ENCODE measurements around the gene FBL. TPM values are rescaled to one million over a fixed set of nuclear protein-coding genes. Genes with fewer than 3 reads are reported as not detected.

FBL gene
- total and polyA plus RNA-seq, 10 donors: 126 to 403 (median 181) TPM

DNA sequence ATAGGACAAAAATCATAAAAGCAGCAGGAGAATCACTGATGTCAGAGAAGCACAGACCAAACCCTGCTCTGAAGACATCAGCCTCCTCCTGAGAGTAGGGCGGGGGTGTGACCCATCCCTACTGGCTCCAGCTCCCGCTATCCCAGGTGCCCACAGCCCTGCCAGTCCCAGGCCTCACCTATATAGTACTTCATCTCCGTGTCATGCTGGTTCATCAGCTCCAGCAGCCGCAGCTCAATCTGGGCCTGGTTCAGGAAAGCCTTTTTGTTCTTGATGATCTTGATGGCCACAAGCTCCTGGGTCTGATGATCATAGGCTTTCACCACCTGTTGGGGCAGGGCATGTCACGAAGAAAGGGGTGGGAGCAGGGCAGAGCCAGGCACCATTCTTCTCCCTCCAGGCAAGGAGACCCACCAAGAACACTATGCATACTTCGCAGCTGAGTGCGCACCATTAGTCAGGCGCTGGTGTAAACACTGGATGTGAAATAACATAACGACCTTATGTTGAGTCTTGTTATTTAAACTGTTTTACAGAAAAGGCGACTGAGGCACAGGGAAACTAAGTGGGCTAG is 16.4 kb downstream of the FBL start:
- peaks cover 10 to 77% (median 33%) of the 10 kb centered on the region in 6 donors for H3K4me1 ChIP-seq
- no peaks in the 10 kb centered on the region for H3K27me3 ChIP-seq (replicated peaks in 1 of 7)
- no peak for DNase-seq
- H3K9me3 ChIP-seq: no peaks in the 10 kb centered on the region
- WGBS, 5 donors: 93 to 97% (median 96%) methylated on average over 10 of the region's 10 CpGs
- H3K36me3 ChIP-seq: peaks cover 0 to 75% (median 53%) of the 10 kb centered on the region in 6 donors
- intact Hi-C loops (cut with DNase I; ENCODE audit: low total_unique reads): no loop called here
- no peak overlapping the region for H3K4me3 ChIP-seq
- no peak for TF ChIP-seq POLR2A (IDR thresholded peaks at IDR 0.05)
- TF ChIP-seq, protein P1, sequence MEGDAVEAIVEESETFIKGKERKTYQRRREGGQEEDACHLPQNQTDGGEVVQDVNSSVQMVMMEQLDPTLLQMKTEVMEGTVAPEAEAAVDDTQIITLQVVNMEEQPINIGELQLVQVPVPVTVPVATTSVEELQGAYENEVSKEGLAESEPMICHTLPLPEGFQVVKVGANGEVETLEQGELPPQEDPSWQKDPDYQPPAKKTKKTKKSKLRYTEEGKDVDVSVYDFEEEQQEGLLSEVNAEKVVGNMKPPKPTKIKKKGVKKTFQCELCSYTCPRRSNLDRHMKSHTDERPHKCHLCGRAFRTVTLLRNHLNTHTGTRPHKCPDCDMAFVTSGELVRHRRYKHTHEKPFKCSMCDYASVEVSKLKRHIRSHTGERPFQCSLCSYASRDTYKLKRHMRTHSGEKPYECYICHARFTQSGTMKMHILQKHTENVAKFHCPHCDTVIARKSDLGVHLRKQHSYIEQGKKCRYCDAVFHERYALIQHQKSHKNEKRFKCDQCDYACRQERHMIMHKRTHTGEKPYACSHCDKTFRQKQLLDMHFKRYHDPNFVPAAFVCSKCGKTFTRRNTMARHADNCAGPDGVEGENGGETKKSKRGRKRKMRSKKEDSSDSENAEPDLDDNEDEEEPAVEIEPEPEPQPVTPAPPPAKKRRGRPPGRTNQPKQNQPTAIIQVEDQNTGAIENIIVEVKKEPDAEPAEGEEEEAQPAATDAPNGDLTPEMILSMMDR (IDR thresholded peaks at IDR 0.05 in 8 of 11, conservative IDR thresholded peaks at IDR 0.05 in 3 of 11): no peak
- no peak for TF ChIP-seq POLR2AphosphoS5 (IDR thresholded peaks at IDR 0.05)
- H3K27ac ChIP-seq: peak overlapping the region in 1 of 8 donors; percentile 46

DNA sequence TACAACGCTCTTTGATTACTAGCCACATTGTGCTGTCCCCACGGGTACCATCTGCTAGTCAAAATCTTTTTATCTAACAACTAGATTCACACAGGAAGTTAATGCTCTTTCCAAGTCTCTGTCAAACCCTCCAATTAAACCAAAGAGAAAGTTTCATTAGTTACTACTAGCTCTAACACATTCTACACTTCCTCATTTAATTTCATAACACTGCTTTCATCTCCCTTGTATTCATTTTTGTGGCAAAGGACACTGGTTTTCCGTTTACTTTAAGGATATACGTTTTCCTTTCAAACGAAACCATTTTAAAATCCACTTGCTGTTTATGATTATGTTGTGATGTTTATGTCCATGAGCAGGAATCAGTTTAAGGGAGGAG is 17.5 kb downstream of the FBL start:
- no peaks in the 10 kb centered on the region for H3K9me3 ChIP-seq
- peak overlapping the region in 7 of 8 donors; percentile 13 to 81 (median 38) for H3K27ac ChIP-seq
- H3K4me1 ChIP-seq: peaks cover 13 to 81% (median 33%) of the 10 kb centered on the region in 6 donors
- DNase-seq: no peak
- TF ChIP-seq POLR2A (IDR thresholded peaks at IDR 0.05) (no peak), POLR2AphosphoS5 (IDR thresholded peaks at IDR 0.05) (no peak)
- TF ChIP-seq, protein P1 (IDR thresholded peaks at IDR 0.05 in 8 of 11, conservative IDR thresholded peaks at IDR 0.05 in 3 of 11): no peak
- peak overlapping the region in 1 of 8 donors; percentile 57 for H3K4me3 ChIP-seq
- intact Hi-C loops (cut with DNase I; ENCODE audit: low total_unique reads): no loop called here
- H3K27me3 ChIP-seq (replicated peaks in 1 of 7): no peaks in the 10 kb centered on the region
- WGBS, 5 donors: 40 to 60% (median 49%) methylated on average over 5 of the region's 5 CpGs
- peaks cover 0 to 70% (median 52%) of the 10 kb centered on the region in 6 donors for H3K36me3 ChIP-seq

DNA sequence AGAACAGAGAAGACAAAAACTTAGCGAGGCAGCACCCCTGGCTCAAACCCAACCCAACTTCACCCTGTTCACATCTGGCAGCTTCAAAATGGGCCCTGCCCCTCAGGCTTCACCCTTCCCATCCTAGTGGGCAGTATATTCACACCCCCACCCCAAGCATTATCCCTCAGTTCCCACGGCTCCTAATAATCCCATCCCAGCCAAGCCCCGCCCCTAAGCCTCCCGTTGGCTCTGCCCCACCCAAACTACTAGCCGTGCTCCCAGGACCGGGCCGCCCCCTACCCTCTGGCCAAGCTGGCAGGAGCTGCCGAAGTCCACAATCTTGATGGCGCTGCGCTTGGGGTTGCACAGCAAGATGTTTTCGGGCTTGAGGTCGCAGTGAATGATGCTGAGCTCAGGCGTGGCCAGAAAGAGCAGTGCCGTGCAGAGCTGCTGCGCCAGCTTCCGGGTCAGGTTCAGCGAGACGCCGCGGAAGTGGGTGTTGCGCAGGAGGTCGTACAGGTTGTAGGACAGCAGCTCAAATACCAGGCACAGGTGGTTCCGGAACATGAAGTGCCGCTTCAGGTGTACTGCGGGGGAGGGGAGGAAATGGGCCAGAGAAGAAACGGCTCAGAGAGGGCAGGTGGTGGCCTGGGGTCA is 18.0 kb downstream of the FBL start:
- Histone ChIP-seq H3K27ac (peak overlapping the region in 7 of 8 donors; percentile 13 to 81 (median 38)), H3K36me3 (peaks cover 0 to 70% (median 52%) of the 10 kb centered on the region in 6 donors), H3K4me3 (peak overlapping the region in 1 of 8 donors; percentile 57), H3K27me3 (replicated peaks in 1 of 7) (no peaks in the 10 kb centered on the region), H3K9me3 (no peaks in the 10 kb centered on the region), H3K4me1 (peaks cover 14 to 84% (median 33%) of the 10 kb centered on the region in 6 donors)
- peak; percentile 84 for DNase-seq
- intact Hi-C loops (cut with DNase I; ENCODE audit: low total_unique reads): no loop called here
- 84 to 92% (median 87%) methylated on average over 26 of the region's 26 CpGs for WGBS, 5 donors
- TF ChIP-seq POLR2AphosphoS5 (IDR thresholded peaks at IDR 0.05) (peak; percentile 55 to 74 (median 61)), POLR2A (IDR thresholded peaks at IDR 0.05) (no peak)
- TF ChIP-seq, protein P1 (IDR thresholded peaks at IDR 0.05 in 8 of 11, conservative IDR thresholded peaks at IDR 0.05 in 3 of 11): no peak

DNA sequence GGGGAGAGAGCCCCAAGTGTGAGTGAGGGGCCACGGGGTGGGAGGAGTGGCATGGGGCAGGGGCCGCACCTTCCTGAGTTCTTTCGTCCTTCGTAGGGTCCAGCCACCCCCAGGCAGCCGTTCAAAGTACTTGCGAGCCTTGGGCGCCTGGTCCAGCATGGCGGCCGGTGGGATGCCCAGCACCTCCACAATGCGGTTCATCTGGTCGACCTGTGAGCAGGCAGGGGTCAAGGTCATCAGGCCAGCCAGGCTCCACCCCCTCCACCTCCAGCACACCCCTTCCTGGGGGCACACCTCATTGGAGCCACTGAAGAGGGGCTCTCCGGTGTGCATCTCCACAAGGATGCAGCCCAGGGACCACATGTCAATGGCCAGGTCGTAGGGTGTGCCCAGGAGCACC is 19.0 kb downstream of the FBL start:
- no peaks in the 10 kb centered on the region for H3K27me3 ChIP-seq (replicated peaks in 1 of 7)
- TF ChIP-seq, protein P1 (IDR thresholded peaks at IDR 0.05 in 8 of 11, conservative IDR thresholded peaks at IDR 0.05 in 3 of 11): no peak
- no peak for TF ChIP-seq POLR2A (IDR thresholded peaks at IDR 0.05)
- TF ChIP-seq POLR2AphosphoS5 (IDR thresholded peaks at IDR 0.05): peak in 2 of 3 donors; percentile 45 to 47
- H3K4me1 ChIP-seq: peaks cover 6 to 84% (median 27%) of the 10 kb centered on the region in 6 donors
- peaks cover 0 to 70% (median 52%) of the 10 kb centered on the region in 6 donors for H3K36me3 ChIP-seq
- peak overlapping the region in 2 of 8 donors; percentile 63 to 81 for H3K27ac ChIP-seq
- H3K4me3 ChIP-seq: no peak overlapping the region
- WGBS, 5 donors: 89 to 98% (median 94%) methylated on average over 12 to 13 of the region's 13 CpGs
- H3K9me3 ChIP-seq: no peaks in the 10 kb centered on the region
- intact Hi-C loops (cut with DNase I; ENCODE audit: low total_unique reads): no loop called here
- peak; percentile 76 for DNase-seq
